ENCODE measurements around the gene SMAD6. TPM values are rescaled to one million over a fixed set of nuclear protein-coding genes. Genes with fewer than 3 reads are reported as not detected.

SMAD6 gene
- total RNA-seq, 2 experiments from 2014 or later = 0.25 to 0.41 TPM

DNA sequence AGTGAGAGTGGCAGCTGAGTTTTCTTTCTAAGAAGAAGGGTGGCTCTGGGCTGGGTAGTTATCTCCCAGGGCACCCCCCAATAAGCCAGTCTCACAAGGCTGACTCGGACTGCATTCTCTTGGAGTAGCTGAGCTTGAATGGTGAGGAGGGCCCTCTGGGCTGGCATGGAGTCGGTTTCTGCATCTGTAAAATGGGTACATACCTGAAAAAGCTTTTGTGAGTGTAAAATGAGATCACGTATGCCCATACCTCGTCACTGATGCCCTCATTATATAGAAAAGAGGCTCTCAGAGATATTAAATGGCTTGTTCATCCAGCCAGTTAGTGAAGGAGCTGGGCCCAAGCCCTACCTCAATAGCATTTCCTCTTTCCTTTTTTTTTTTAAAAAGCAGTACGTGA lies 41.2 kb downstream of the SMAD6 start:
- ATAC-seq (no peak), DNase-seq (no peak)
- H3K27me3 Mint-ChIP-seq = no peaks in the 10 kb centered on the region
- POLR2A ChIA-PET = no interaction called here
- H3K27ac Mint-ChIP-seq = no peak overlapping the region
- intact Hi-C loops (cut with micrococcal nuclease) = no loop called here
- CTCF ChIA-PET = no interaction called here
- H3K4me1 Mint-ChIP-seq (ENCODE audit: low read depth) = no peaks in the 10 kb centered on the region
- no peaks in the 10 kb centered on the region for H3K36me3 Mint-ChIP-seq (ENCODE audit: low read depth)
- TF ChIP-seq, protein P1, sequence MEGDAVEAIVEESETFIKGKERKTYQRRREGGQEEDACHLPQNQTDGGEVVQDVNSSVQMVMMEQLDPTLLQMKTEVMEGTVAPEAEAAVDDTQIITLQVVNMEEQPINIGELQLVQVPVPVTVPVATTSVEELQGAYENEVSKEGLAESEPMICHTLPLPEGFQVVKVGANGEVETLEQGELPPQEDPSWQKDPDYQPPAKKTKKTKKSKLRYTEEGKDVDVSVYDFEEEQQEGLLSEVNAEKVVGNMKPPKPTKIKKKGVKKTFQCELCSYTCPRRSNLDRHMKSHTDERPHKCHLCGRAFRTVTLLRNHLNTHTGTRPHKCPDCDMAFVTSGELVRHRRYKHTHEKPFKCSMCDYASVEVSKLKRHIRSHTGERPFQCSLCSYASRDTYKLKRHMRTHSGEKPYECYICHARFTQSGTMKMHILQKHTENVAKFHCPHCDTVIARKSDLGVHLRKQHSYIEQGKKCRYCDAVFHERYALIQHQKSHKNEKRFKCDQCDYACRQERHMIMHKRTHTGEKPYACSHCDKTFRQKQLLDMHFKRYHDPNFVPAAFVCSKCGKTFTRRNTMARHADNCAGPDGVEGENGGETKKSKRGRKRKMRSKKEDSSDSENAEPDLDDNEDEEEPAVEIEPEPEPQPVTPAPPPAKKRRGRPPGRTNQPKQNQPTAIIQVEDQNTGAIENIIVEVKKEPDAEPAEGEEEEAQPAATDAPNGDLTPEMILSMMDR (IDR thresholded peaks at IDR 0.05) = no peak
- H3K4me3 Mint-ChIP-seq = no peak overlapping the region
- H3K9me3 Mint-ChIP-seq = no peaks in the 10 kb centered on the region

DNA sequence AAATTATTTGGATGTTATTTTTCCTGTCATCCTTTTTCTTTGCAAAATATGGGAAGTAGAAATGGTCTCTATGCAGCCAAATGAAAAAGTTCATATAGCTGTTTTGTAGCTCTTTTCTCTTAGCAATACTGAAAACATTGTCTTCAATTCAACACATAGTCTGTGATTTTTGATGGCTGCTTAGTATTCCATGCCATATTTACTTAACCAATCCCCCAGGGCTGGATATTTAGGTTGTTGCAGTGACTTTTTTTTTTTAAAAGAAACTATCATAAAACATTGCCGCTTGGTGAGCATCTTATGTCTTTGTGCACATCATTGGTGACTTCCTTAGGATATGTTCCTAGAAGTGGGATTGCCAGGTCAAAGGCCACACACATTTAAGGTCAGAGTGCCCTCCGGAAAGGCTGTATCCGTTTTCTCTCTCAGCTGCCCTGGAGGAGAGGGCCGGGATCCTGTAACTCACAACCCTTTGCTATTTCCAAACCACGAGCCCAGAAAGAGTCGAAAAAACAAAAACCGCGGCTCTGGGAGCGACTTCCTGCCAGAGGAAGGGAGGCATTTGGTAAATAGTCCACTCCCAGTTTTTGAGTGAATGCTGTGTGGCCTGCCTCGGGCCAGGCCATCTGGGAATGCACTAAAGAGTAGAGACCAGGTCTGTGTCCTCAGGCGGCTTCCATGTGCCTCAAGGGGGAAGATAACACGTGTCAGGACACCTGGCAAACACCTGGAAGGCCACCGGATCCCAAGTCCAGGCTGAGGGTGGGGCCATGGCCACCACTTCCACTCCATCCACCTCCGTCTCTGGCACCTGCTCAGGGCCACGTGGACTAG lies 41.9 kb downstream of the SMAD6 start:
- H3K4me3 Mint-ChIP-seq = no peak overlapping the region
- POLR2A ChIA-PET = no interaction called here
- TF ChIP-seq, protein P1 (IDR thresholded peaks at IDR 0.05) = no peak
- H3K27me3 Mint-ChIP-seq = no peaks in the 10 kb centered on the region
- no peaks in the 10 kb centered on the region for H3K36me3 Mint-ChIP-seq (ENCODE audit: low read depth)
- intact Hi-C loops (cut with micrococcal nuclease) = no loop called here
- no peak for DNase-seq
- H3K9me3 Mint-ChIP-seq = no peaks in the 10 kb centered on the region
- no peaks in the 10 kb centered on the region for H3K4me1 Mint-ChIP-seq (ENCODE audit: low read depth)
- H3K27ac Mint-ChIP-seq = no peak overlapping the region
- CTCF ChIA-PET = no interaction called here
- ATAC-seq = no peak

DNA sequence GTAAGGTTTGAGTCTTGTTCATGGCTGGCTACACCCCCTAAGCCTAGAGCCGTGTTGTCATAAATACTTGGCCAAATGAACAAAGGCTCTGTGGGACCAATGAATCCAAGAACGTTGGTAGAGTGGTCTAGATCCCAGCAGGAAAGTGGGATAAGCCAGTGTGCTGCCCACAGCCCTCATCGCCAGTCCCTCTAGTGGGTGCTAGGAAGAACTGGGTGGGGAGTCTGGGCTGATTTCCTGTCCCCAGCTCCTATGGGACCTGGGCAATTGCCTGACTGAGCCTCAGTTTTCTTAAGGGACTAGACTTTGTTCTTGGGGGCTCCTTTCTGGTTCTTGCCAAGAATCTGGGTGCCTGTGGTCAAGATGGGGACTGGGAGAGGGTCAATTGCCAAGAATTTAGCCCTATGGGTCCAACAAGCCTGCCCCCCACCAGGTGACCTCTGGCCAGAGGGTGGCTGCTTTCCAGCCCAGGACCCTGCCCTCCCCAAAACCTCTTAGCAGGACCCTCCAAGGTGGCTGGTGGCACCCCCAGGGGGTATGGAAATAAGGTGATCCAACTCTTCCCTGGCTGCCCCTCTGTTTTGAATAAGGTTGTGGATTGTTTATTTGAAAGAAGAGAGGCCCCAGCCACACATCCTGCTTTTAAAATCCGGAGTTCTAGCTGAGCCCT lies 42.7 kb downstream of the SMAD6 start:
- Mint-ChIP-seq H3K4me3 (no peak overlapping the region), H3K9me3 (no peaks in the 10 kb centered on the region), H3K36me3 (ENCODE audit: low read depth) (no peaks in the 10 kb centered on the region), H3K4me1 (ENCODE audit: low read depth) (no peaks in the 10 kb centered on the region), H3K27ac (no peak overlapping the region), H3K27me3 (no peaks in the 10 kb centered on the region)
- POLR2A ChIA-PET = no interaction called here
- intact Hi-C loops (cut with micrococcal nuclease) = no loop called here
- DNase-seq (no peak), ATAC-seq (no peak)
- CTCF ChIA-PET = no interaction called here
- TF ChIP-seq, protein P1 (IDR thresholded peaks at IDR 0.05) = no peak

DNA sequence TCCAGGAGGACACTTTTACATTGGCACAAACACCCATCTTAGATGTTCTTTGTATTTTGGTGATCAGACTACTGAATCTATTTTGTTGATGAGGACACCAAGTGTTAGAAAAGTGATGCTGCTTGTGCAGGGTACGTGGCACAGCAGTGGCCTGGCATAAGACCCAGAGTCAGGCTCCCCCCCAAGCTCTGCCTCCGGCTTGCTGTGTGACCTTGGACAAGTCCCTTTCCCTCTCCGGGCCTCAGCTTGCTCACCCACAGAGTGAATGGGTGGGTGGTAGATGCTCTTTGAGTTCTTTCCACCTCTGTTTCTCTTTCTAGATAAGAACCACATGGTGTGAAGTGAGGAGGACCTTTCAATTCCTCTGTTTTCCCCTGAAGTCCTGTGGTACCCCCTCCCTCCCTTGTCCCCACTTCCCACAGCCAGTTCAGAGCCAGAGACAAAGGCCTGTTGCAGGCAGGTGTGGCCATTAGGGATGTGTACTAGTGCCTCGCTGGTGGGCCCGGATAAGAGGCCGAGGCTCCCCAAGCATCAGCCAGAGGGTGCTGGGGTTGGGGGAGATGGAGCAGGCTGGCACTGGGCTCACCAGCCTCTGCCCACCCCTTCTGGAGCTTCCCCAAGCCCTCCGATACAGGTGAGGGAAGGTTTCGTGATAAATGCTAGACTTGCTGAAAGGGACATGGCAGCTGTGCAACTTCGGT lies 43.6 kb downstream of the SMAD6 start:
- TF ChIP-seq, protein P1 (IDR thresholded peaks at IDR 0.05) = no peak
- no peaks in the 10 kb centered on the region for H3K27me3 Mint-ChIP-seq
- DNase-seq = no peak
- H3K4me3 Mint-ChIP-seq = no peak overlapping the region
- ChIA-PET CTCF (no interaction called here), POLR2A (no interaction called here)
- H3K27ac Mint-ChIP-seq = no peak overlapping the region
- no peak for ATAC-seq
- intact Hi-C loops (cut with micrococcal nuclease) = no loop called here
- no peaks in the 10 kb centered on the region for H3K36me3 Mint-ChIP-seq (ENCODE audit: low read depth)
- H3K4me1 Mint-ChIP-seq (ENCODE audit: low read depth) = no peaks in the 10 kb centered on the region
- H3K9me3 Mint-ChIP-seq = no peaks in the 10 kb centered on the region

DNA sequence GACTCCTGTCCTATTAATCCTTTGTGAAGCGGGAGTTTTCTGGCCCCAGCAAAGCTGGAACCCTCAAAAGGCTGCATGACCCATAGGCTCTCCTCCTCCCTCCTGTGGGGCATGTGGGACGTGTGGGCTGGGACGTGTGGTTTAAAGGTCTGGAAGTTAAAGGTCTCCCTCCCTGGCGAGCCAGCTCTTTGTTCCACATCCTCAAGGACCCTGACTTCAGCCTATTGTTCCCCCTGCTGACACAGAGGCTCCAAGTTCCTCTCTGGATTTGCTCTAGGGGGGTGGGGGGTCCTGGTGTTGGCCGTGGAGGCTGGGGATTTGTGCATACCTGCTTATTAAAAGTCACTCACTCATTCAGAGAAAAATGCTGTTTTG lies 44.2 kb downstream of the SMAD6 start:
- CTCF ChIA-PET = no interaction called here
- TF ChIP-seq, protein P1 (IDR thresholded peaks at IDR 0.05) = no peak
- Mint-ChIP-seq H3K9me3 (no peaks in the 10 kb centered on the region), H3K27ac (no peak overlapping the region), H3K4me3 (no peak overlapping the region), H3K36me3 (ENCODE audit: low read depth) (no peaks in the 10 kb centered on the region), H3K4me1 (ENCODE audit: low read depth) (no peaks in the 10 kb centered on the region), H3K27me3 (no peaks in the 10 kb centered on the region)
- POLR2A ChIA-PET = no interaction called here
- no peak for DNase-seq
- intact Hi-C loops (cut with micrococcal nuclease) = no loop called here
- ATAC-seq = no peak

Measured in activated CD8-positive, alpha-beta T cell treated with anti-CD3 and anti-CD28 coated beads for 36 hours (primary cell).